Measurements from ENCODE around the gene RBMS3.

GRCh38 chr3:29771602-29772001, 490.7 kb downstream of the RBMS3 start:
- TF ChIP-seq CTCF (IDR thresholded peaks at IDR 0.05), result no peak
- TF ChIP-seq EZH2 (IDR thresholded peaks at IDR 0.05), result no peak
